ENCODE measurements around the gene ADAMTS9. TPM values are rescaled to one million over a fixed set of nuclear protein-coding genes. Genes with fewer than 3 reads are reported as not detected.

ADAMTS9 gene
- total RNA-seq, 2 donors from 2014 or later = 30.0 to 31.0 TPM

- H3K4me3 ChIP-seq = no peak overlapping the region
- no peaks in the 10 kb centered on the region for H3K27me3 ChIP-seq (replicated peaks; ENCODE audit: insufficient read depth)
- TF ChIP-seq POLR2A (IDR thresholded peaks at IDR 0.05) (no peak), CTCF (IDR thresholded peaks at IDR 0.05) (no peak), POLR2AphosphoS5 (IDR thresholded peaks at IDR 0.05) (no peak)
- no peaks in the 10 kb centered on the region for H3K9me3 ChIP-seq
- no peak overlapping the region for H3K27ac ChIP-seq
- H3K4me1 ChIP-seq (replicated peaks) = no peaks in the 10 kb centered on the region
- intact Hi-C loops (cut with DNase I) = no loop called here
- 88% methylated on average over 6 of the region's 6 CpGs for WGBS
- no peak for DNase-seq (ENCODE audit: low spot score)
- H3K36me3 ChIP-seq = no peaks in the 10 kb centered on the region
Observed at GRCh38 chr3:64490180-64490724, 197.5 kb downstream of the ADAMTS9 start.

GRCh38 chr3:64489361-64490044, 198.3 kb downstream of the ADAMTS9 start:
- intact Hi-C loops (cut with DNase I) = loop anchor here (5.0 to 10.0 kb wide), 2 partner anchors 92 to 285 kb away; no protein-coding TSS in a partner anchor

GRCh38 chr3:64488939-64489338, 198.9 kb downstream of the ADAMTS9 start:
- 35% methylated on average over 5 of the region's 5 CpGs for WGBS
- no peak for DNase-seq (ENCODE audit: low spot score)
- no peak for TF ChIP-seq POLR2A (IDR thresholded peaks at IDR 0.05)
- no peak for TF ChIP-seq CTCF (IDR thresholded peaks at IDR 0.05)
- no peak for TF ChIP-seq POLR2AphosphoS5 (IDR thresholded peaks at IDR 0.05)
- no peak overlapping the region for H3K4me3 ChIP-seq
- intact Hi-C loops (cut with DNase I) = loop anchor here (5.0 to 10.0 kb wide), 2 partner anchors 92 to 284 kb away; no protein-coding TSS in a partner anchor
- H3K36me3 ChIP-seq = no peaks in the 10 kb centered on the region
- no peaks in the 10 kb centered on the region for H3K27me3 ChIP-seq (replicated peaks; ENCODE audit: insufficient read depth)
- no peaks in the 10 kb centered on the region for H3K9me3 ChIP-seq
- H3K27ac ChIP-seq = no peak overlapping the region
- no peaks in the 10 kb centered on the region for H3K4me1 ChIP-seq (replicated peaks)

More at GRCh38 chr3:64489361-64490044, 198.3 kb downstream of the ADAMTS9 start:
- Histone ChIP-seq H3K27ac (no peak overlapping the region), H3K4me1 (replicated peaks) (no peaks in the 10 kb centered on the region), H3K4me3 (no peak overlapping the region), H3K9me3 (no peaks in the 10 kb centered on the region), H3K36me3 (no peaks in the 10 kb centered on the region), H3K27me3 (replicated peaks; ENCODE audit: insufficient read depth) (no peaks in the 10 kb centered on the region)
- WGBS = 24% methylated on average over 23 of the region's 23 CpGs
- peak; percentile 27 for DNase-seq (ENCODE audit: low spot score)
- TF ChIP-seq POLR2AphosphoS5 (IDR thresholded peaks at IDR 0.05) = no peak
- TF ChIP-seq CTCF (IDR thresholded peaks at IDR 0.05) = no peak
- TF ChIP-seq POLR2A (IDR thresholded peaks at IDR 0.05) = no peak

GRCh38 chr3:64484289-64484992, 203.4 kb downstream of the ADAMTS9 start:
- Histone ChIP-seq H3K27ac (no peak overlapping the region), H3K4me1 (replicated peaks) (no peaks in the 10 kb centered on the region), H3K9me3 (no peaks in the 10 kb centered on the region), H3K36me3 (no peaks in the 10 kb centered on the region), H3K4me3 (no peak overlapping the region), H3K27me3 (replicated peaks; ENCODE audit: insufficient read depth) (no peaks in the 10 kb centered on the region)
- DNase-seq (ENCODE audit: low spot score) = peak; percentile 77
- intact Hi-C loops (cut with DNase I) = loop anchor here (2.0 to 10.0 kb wide), 2 partner anchors 280 to 454 kb away; no protein-coding TSS in a partner anchor
- TF ChIP-seq CTCF (IDR thresholded peaks at IDR 0.05) (peak; percentile 47 to 92 (median 84)), POLR2A (IDR thresholded peaks at IDR 0.05) (no peak), POLR2AphosphoS5 (IDR thresholded peaks at IDR 0.05) (peak; percentile 39)
- 23% methylated on average over 4 of the region's 4 CpGs for WGBS

Data from prostate gland (tissue), 2 donors.